Measurements from ENCODE around the gene CDH4.

Gene CDH4

GRCh38 chr20:61429458-61430227 is 177.6 kb downstream of the CDH4 start:
- no peak overlapping the region for H3K27ac ChIP-seq
- DNase-seq (ENCODE audit: low read depth, low spot score): no peak

GRCh38 chr20:61430228-61430624 is 178.2 kb downstream of the CDH4 start:
- no peak for DNase-seq (ENCODE audit: low read depth, low spot score)
- H3K27ac ChIP-seq: no peak overlapping the region

GRCh38 chr20:61433176-61433575 is 181.1 kb downstream of the CDH4 start:
- DNase-seq (ENCODE audit: low read depth, low spot score): no peak
- H3K27ac ChIP-seq: no peak overlapping the region

DNA sequence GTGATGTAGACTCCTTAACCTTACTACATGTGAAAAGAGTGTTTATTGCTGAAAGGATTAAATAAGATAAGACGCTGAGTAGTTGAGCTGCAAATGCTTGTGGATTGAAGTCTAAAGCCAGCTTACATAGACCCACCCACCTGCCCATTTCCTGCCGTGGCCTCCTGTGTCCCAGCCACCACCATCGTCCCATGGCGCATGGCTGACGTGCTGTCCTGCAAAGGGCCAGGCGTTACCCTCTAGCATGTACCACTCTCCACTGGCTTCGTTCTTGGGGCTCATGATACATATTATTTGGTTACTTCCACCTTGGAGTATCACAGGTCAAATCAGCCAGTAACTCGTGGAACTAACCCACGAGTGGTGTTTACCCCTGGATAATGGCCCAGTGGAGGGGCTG is 181.8 kb downstream of the CDH4 start:
- DNase-seq (ENCODE audit: low read depth, low spot score): no peak
- no peak overlapping the region for H3K27ac ChIP-seq

DNA sequence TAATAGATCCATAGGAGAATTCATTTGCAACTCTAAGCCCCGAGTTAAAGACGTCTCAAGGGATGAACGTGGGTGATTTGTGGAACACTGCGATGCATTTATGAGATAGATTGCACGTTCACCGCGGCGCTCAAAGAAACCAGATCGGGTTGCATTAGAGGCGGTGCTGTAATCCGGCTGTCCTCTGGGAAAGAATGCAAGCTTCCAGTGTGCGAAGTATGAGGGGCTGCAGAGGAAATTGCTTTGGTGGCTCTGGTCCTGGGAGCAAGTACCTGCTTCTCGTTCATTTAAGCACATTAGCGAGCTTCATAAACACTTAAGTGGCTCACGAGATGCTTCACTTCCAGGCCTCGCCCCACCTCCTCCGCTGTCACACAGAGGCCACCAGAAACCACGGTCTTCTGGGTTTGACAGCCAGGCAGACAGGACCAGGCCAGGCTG is 182.3 kb downstream of the CDH4 start:
- DNase-seq (ENCODE audit: low read depth, low spot score): no peak

DNA sequence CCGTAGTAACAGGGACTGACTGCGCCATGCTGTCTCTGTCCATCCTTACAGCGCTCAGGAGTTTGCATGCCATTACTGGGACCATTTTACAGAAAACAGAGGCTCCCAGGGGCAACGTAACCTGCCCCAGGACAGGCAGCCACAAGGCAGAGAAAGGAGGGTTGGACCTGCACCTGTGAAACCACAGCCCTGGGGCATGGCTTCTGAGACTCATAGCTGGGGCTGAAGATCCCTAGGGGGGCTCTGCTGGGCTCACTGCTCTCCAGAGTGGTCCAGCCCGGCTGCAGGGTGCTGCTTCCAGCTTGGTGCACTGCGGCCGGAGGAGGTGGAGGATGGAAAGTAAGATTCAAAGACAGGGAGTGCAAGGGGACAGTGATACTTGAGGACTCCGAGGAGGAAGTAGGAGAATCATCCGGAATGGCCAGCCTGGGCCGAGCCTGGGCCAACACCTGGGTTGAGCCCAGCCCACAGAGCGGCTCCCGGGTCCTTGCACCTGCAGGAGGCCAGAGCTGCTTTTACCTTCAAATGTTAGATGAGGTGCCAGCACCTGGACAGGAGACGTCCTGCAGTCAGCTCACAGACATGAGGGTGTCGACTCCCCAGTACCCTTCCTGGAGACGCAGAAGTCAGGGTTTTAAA is 183.2 kb downstream of the CDH4 start:
- H3K27ac ChIP-seq: no peak overlapping the region
- no peak for DNase-seq (ENCODE audit: low read depth, low spot score)

More for the DNA sequence above, 182.3 kb downstream of the CDH4 start:
- H3K27ac ChIP-seq: no peak overlapping the region

DNA sequence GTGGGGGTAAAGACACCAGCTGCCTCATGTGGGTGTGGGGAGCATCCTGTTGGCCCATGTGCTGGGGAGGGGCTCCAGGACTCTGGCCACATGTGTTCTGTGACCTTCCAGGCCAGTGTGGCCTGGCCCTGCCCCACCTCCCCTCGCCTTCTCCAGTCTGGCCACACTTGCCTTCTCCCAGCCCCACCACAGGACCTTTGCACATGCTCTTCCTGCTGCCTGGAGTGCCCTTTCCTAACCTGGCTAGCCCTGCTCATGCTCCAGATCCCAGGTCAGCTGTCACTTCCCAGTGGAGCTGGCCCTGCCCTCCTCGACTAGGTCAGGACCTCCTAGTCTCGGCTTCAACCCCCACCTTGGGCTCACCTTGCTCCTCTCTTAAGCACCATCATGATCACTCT is 183.8 kb downstream of the CDH4 start:
- DNase-seq (ENCODE audit: low read depth, low spot score): no peak
- H3K27ac ChIP-seq: peak overlapping the region; percentile 80

DNA sequence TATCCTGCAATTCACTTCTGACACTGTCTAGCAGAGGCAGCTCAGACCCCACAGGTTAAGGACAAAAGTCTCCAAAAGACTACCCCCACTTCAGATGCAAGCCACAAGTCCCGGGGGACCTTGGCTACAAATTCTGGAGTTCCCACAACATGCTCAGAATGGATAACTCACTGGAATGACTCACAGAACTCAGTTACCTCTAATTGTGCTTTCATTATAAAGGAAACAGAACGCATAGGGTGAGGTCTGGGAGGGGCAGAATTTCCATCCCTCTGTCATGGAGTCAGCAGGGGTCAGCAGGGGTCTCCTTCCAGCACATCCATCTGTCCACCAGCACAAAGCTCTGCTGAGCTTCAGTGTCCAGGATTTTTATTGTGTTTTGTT is 184.2 kb downstream of the CDH4 start:
- peak; percentile 8 for DNase-seq (ENCODE audit: low read depth, low spot score)
- H3K27ac ChIP-seq: peak overlapping the region; percentile 80

GRCh38 chr20:61436667-61437279 is 184.7 kb downstream of the CDH4 start:
- H3K27ac ChIP-seq: peak overlapping the region; percentile 80
- peak; percentile 64 for DNase-seq (ENCODE audit: low read depth, low spot score)

GRCh38 chr20:61437280-61438206 is 185.5 kb downstream of the CDH4 start:
- peak; percentile 22 for DNase-seq (ENCODE audit: low read depth, low spot score)
- H3K27ac ChIP-seq: peak overlapping the region; percentile 80

- H3K27ac ChIP-seq: no peak overlapping the region
- DNase-seq (ENCODE audit: low read depth, low spot score): no peak
These were observed 186.2 kb downstream of the CDH4 start for GRCh38 chr20:61438285-61438684.

- DNase-seq (ENCODE audit: low read depth, low spot score): no peak
- no peak overlapping the region for H3K27ac ChIP-seq
These were observed 187.2 kb downstream of the CDH4 start for GRCh38 chr20:61439251-61439650.

- DNase-seq (ENCODE audit: low read depth, low spot score): no peak
- H3K27ac ChIP-seq: no peak overlapping the region
These were observed 188.5 kb downstream of the CDH4 start for GRCh38 chr20:61440548-61441055.

GRCh38 chr20:61441537-61441936 is 189.5 kb downstream of the CDH4 start:
- no peak overlapping the region for H3K27ac ChIP-seq

GRCh38 chr20:61442075-61442670 is 190.1 kb downstream of the CDH4 start:
- H3K27ac ChIP-seq: no peak overlapping the region
- no peak for DNase-seq (ENCODE audit: low read depth, low spot score)

More at GRCh38 chr20:61441537-61441936, 189.5 kb downstream of the CDH4 start:
- no peak for DNase-seq (ENCODE audit: low read depth, low spot score)

GRCh38 chr20:61442718-61443117 is 190.7 kb downstream of the CDH4 start:
- DNase-seq (ENCODE audit: low read depth, low spot score): no peak
- no peak overlapping the region for H3K27ac ChIP-seq

GRCh38 chr20:61443443-61444126 is 191.5 kb downstream of the CDH4 start:
- H3K27ac ChIP-seq: no peak overlapping the region
- DNase-seq (ENCODE audit: low read depth, low spot score): peak; percentile 10

DNA sequence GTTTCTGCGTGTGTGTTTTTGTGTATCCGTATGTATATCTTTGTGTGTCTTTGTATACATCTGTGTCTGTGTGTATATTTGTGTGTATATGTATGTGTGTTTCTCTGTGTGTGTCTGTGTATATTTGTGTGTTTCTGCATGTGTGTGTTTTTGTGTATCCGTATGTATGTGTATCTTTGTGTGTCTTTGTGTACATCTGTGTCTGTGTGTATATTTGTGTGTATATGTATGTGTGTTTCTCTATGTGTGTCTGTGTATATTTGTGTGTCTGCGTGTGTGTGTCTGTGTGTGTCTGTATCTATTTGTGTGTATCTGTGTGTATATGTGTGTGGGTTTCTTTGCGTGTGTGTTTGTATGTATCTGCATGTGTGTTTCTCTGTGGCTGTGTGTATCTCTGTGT is 192.6 kb downstream of the CDH4 start:
- H3K27ac ChIP-seq: no peak overlapping the region
- no peak for DNase-seq (ENCODE audit: low read depth, low spot score)

- no peak overlapping the region for H3K27ac ChIP-seq
- DNase-seq (ENCODE audit: low read depth, low spot score): no peak
These were observed 193.1 kb downstream of the CDH4 start for GRCh38 chr20:61445138-61445537.
